ENCODE data around the gene USP35. TPM values are rescaled to one million over a fixed set of nuclear protein-coding genes. Genes with fewer than 3 reads are reported as not detected.
"Not testable (repeated sequence)": the region's sequence is repeated elsewhere in the genome, so short reads cannot be mapped to it uniquely, and the experiment has no call there.

The USP35 gene
- total RNA-seq, 6 experiments from 2014 or later = 5.3 to 10.1 (median 7.9) TPM

DNA sequence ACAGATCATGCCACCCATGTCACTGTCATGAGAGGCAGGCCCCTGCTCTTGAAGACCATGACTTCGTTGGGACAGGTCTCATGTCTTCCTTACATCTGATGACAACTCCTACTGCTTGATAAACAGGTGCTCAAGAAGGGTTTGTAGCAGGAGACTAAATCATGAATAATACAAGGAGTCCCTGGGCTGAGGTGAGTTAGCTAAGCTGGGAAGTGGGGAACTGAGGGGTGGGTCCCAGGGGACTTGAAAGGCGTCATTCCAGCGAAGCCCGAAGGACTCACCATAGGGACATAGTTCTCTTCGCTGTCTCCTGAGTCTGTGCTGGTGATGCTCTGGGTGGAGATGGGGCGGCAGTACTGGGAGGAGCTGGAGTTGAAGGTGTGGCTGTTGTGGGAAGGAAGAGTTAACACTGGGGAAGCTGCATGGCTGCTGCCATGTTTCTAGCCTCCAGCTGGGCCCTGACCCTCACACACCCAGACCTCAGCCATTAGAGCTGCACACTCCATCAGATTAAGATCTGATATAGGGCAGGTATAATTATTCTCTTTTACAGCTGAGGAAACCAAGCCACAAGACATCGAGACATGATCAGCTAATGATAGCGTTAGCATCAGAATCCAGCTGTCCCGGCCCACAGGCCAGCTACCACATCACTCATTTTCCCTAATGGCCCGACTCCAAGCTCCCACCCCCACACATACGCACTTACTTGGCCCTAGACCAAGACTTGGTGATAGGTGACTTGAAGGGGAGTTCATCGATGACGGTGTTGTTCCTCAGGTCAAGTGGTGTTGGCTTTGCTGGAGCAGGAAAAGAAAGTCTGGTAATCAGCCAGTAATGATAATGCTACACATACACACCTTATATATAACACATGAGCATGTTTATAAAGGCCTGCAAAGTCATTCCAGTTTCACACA, 32.9 kb downstream of the USP35 start:
- TF ChIP-seq, protein P1, sequence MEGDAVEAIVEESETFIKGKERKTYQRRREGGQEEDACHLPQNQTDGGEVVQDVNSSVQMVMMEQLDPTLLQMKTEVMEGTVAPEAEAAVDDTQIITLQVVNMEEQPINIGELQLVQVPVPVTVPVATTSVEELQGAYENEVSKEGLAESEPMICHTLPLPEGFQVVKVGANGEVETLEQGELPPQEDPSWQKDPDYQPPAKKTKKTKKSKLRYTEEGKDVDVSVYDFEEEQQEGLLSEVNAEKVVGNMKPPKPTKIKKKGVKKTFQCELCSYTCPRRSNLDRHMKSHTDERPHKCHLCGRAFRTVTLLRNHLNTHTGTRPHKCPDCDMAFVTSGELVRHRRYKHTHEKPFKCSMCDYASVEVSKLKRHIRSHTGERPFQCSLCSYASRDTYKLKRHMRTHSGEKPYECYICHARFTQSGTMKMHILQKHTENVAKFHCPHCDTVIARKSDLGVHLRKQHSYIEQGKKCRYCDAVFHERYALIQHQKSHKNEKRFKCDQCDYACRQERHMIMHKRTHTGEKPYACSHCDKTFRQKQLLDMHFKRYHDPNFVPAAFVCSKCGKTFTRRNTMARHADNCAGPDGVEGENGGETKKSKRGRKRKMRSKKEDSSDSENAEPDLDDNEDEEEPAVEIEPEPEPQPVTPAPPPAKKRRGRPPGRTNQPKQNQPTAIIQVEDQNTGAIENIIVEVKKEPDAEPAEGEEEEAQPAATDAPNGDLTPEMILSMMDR (IDR thresholded peaks at IDR 0.05) = no peak
- no peak for TF ChIP-seq POLR2A (IDR thresholded peaks at IDR 0.05)
- peaks cover 0 to 5% (median 0%) of the 10 kb centered on the region in 4 donors for H3K36me3 ChIP-seq
- no peak for ATAC-seq
- no peak overlapping the region for H3K27ac ChIP-seq
- WGBS (ENCODE audit: insufficient coverage, low coverage, low lambda C conversion rate, missing lambda C conversion rate) = 89% methylated on average over 12 of the region's 13 CpGs
- intact Hi-C loops (cut with DNase I) = no loop called here
- no peaks in the 10 kb centered on the region for H3K27me3 ChIP-seq
- no peaks in the 10 kb centered on the region for H3K4me1 ChIP-seq
- no peak for DNase-seq
- no peak overlapping the region for H3K4me3 ChIP-seq
- H3K9me3 ChIP-seq = no peaks in the 10 kb centered on the region

DNA sequence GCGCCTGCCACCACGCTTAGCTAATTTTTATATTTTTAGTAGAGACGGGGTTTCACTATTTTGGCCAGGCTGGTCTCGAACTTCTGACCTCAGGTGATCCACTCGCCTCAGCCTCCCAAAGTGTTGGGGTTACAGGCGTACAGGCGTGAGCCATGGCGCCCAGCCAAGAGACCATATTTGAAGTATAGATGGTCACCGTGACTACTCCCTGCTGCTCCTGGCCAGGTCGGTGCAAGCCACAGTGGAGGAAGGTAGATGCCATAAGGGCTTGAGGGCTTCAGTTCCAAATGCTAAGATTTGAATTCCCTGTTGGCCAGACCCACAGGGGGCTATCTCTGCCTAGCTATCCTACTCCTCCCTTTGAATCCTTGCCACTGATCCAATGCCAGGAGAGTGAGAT, 34.0 kb downstream of the USP35 start:
- H3K27me3 ChIP-seq; H3K4me3 ChIP-seq; H3K9me3 ChIP-seq; DNase-seq; intact Hi-C loops (cut with DNase I); H3K27ac ChIP-seq; H3K36me3 ChIP-seq; H3K4me1 ChIP-seq; ATAC-seq: not testable (repeated sequence)
- 85% methylated on average over 10 of the region's 10 CpGs for WGBS (ENCODE audit: insufficient coverage, low coverage, low lambda C conversion rate, missing lambda C conversion rate)

DNA sequence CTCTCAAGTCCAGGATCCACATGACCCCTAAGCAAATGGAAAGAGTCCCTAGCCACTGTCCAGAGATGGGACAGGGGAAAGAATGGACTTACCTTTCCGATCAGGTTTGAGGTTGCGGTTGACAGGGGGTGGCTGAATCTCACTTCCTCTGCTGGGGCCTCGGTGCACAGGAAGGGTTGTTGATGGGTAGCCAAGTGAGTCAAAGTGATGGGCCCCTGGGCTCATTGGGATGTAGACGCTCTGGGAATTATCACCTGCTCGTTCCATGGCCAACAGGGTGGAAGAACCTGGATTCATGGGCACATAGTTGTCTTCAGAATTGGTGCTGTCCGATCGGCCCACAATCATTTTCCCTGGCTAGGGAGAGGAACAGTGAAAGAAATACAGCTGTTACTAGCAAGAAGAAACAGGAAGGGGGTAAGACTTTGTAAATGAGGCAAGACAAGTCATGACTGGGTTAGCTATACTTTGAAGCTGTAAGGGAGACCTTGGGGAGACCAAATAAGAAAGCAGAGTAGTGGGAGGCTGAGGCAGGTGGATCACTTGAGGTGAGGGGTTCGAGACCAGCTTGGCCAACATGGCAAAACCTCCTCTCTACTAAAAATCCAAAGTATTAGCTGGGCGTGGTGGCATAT, 34.7 kb downstream of the USP35 start:
- Histone ChIP-seq H3K27ac (no peak overlapping the region), H3K4me3 (no peak overlapping the region), H3K4me1 (no peaks in the 10 kb centered on the region), H3K36me3 (peaks cover 0 to 5% (median 0%) of the 10 kb centered on the region in 4 donors), H3K9me3 (no peaks in the 10 kb centered on the region), H3K27me3 (no peaks in the 10 kb centered on the region)
- ATAC-seq = no peak
- intact Hi-C loops (cut with DNase I) = no loop called here
- TF ChIP-seq, protein P1 (IDR thresholded peaks at IDR 0.05) = no peak
- no peak for TF ChIP-seq POLR2A (IDR thresholded peaks at IDR 0.05)
- no peak for DNase-seq
- 89% methylated on average over 6 of the region's 9 CpGs for WGBS (ENCODE audit: insufficient coverage, low coverage, low lambda C conversion rate, missing lambda C conversion rate)

DNA sequence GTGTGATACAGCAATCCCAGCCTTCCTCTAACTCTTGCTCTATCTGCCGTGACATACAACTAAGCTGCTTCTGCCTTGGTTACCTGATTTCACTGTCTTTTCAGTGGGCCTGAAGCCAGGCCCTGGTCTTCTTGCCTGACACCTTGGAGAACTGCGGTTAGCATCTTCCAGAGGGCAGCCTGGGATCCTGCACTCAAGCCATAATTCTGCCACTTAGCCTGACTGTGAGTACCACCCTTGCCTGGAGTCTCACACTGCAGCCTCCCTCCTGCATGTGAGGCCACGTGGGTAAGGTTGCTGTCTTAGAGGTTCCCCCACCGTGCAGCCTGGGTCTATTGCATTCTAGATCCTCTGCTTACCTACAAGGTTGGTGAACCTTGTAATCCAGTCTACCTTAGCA, 35.8 kb downstream of the USP35 start:
- intact Hi-C loops (cut with DNase I) = no loop called here
- Histone ChIP-seq H3K4me1 (peaks cover 0 to 5% (median 0%) of the 10 kb centered on the region in 4 donors), H3K27me3 (no peaks in the 10 kb centered on the region), H3K9me3 (no peaks in the 10 kb centered on the region), H3K27ac (no peak overlapping the region), H3K4me3 (no peak overlapping the region), H3K36me3 (peaks cover 0 to 5% (median 0%) of the 10 kb centered on the region in 4 donors)
- ATAC-seq (no peak), DNase-seq (no peak)
- 71% methylated on average over 1 of the region's 4 CpGs for WGBS (ENCODE audit: insufficient coverage, low coverage, low lambda C conversion rate, missing lambda C conversion rate)
- no peak for TF ChIP-seq POLR2A (IDR thresholded peaks at IDR 0.05)

DNA sequence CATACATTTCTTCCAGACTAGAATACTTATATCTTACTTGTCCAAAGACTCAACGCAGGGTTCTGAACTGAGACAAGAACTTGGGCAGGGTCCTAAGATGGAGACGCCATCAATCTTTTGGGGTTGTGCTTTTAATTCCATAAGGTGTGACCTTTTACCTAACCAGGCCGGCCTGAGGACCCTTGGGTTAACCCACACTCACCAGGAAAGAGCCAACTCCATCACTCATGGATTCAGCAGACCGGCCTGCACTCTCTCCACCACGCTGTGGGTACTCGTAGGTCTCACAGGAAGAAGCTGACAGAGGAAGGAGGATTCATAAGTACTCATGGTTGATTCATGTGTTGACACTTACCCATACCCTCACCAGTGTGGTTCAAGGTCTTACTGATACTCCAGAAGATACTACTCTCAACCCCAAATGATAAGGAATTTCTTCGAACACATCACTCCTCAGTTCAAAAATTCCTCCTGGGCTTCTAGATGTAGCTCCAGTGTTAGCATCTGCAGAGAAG, 36.2 kb downstream of the USP35 start:
- Histone ChIP-seq H3K4me3 (no peak overlapping the region), H3K9me3 (no peaks in the 10 kb centered on the region), H3K4me1 (peaks cover 0 to 10% (median 0%) of the 10 kb centered on the region in 4 donors), H3K36me3 (peaks cover 0 to 5% (median 0%) of the 10 kb centered on the region in 4 donors), H3K27me3 (no peaks in the 10 kb centered on the region), H3K27ac (no peak overlapping the region)
- TF ChIP-seq, protein P1 (IDR thresholded peaks at IDR 0.05) = no peak
- no peak for TF ChIP-seq POLR2A (IDR thresholded peaks at IDR 0.05)
- DNase-seq = no peak
- no peak for ATAC-seq
- WGBS (ENCODE audit: insufficient coverage, low coverage, low lambda C conversion rate, missing lambda C conversion rate) = 100% methylated on average over 4 of the region's 7 CpGs
- intact Hi-C loops (cut with DNase I) = no loop called here
